Spinal cord (tissue), 10 donors: ENCODE measurements around the gene BANP. TPM values are rescaled to one million over a fixed set of nuclear protein-coding genes. Genes with fewer than 3 reads are reported as not detected.
"Not testable (repeated sequence)": the region's sequence is repeated elsewhere in the genome, so short reads cannot be mapped to it uniquely, and the experiment has no call there.

Source experiments
- DNase-seq, 6 donors: peaks; one replicate each; pipeline versions ENCODE4 v3.0.0 to v3.0.0-alpha.2; 2013 to 2015; ENCODE audit warnings: low spot score in 6 of 6, low read depth in 4 of 6
- H3K27ac ChIP-seq: one replicate; pipeline ENCODE4 v1.5.1; 2013; ENCODE audit warnings: low read depth, low read length, control low read depth
- H3K27me3 ChIP-seq: one replicate; pipeline ENCODE4 v1.6.1; 2013; ENCODE audit warnings: low read length; ENCODE audit not compliant: control insufficient read depth, insufficient read depth
- H3K36me3 ChIP-seq: one replicate; pipeline ENCODE4 v1.6.1; 2013; ENCODE audit warnings: low read length; ENCODE audit not compliant: control insufficient read depth, insufficient read depth
- H3K4me1 ChIP-seq: one replicate; pipeline ENCODE4 v1.6.1; 2013; ENCODE audit warnings: low read length; ENCODE audit not compliant: control insufficient read depth, insufficient read depth
- H3K4me3 ChIP-seq: one replicate; pipeline ENCODE4 v1.5.1; 2013; ENCODE audit warnings: low read depth, low read length, control low read depth
- H3K9me3 ChIP-seq: one replicate; pipeline ENCODE4 v1.6.1; 2013; ENCODE audit warnings: low read length; ENCODE audit not compliant: control insufficient read depth, insufficient read depth
- WGBS: methylation state at CpG from one replicate; pipeline ENCODE4 v1.1.5; 2013; ENCODE audit warnings: missing lambda C conversion rate; ENCODE audit not compliant: insufficient coverage; 5-methylcytosine and 5-hydroxymethylcytosine counted together
- polyA plus RNA-seq, 2 donors: library from polyadenylated mRNA; unstranded; fragments of 120-200 nt; gene quantifications; one replicate each; pipeline ENCODE4 v1.2.1, GENCODE V29; 2013; ENCODE audit not compliant: insufficient read length in 2 of 2
- total RNA-seq, 2 donors: library from RNA; depleted of rRNA in 1 of 2; stranded (reverse); fragments of 120-200 nt in 1 of 2; fragments of >200 nt in 1 of 2; gene quantifications; one replicate each; pipeline versions ENCODE4 v1.2.3 to v1.2.4, GENCODE V29; 2013 to 2014
- donor health status: healthy.

BANP gene
- total and polyA plus RNA-seq, 4 donors: 17.2 to 27.0 (median 20.7) TPM

DNA sequence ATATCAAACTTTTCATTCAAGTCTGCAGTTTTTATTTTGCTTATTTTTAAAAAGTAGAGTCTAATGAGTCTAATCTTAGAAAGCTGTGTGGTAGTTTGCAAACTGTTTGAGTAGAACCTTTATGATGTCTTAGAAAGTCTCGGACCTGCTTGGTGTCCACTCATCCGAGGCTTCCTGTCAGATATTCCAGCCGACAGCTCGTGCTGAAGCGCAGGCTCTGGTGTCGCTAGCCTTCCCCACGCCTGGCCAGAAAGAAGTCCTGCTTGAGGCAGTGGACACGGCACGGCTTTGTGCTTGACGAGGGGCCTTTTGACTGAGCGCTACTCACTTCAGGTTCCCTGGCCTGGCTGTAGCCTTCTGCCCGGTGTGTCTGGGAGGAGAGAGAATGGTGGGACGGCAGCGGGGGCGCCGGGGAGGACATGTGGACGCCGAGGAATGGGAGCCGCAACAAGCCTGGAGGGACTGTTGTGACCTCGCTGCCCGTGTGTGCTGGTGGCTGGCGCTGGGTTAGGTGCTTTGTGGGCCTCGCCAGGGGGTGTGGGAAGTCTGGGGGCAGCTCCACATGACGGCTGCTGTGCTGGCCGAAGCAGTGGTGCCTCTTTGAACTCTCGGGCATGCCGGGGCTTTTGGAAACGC lies 33.5 kb downstream of the BANP start:
- Histone ChIP-seq H3K9me3 (no peaks in the 10 kb centered on the region), H3K27ac (no peak overlapping the region), H3K36me3 (peaks cover 36% of the 10 kb centered on the region), H3K4me3 (no peak overlapping the region), H3K4me1 (no peaks in the 10 kb centered on the region), H3K27me3 (no peaks in the 10 kb centered on the region)
- DNase-seq: no peak
- 93% methylated on average over 26 of the region's 28 CpGs for WGBS

GRCh38 chr16:87985493-87985892 lies 34.3 kb downstream of the BANP start:
- H3K36me3 ChIP-seq: peaks cover 37% of the 10 kb centered on the region

GRCh38 chr16:87986361-87986849 lies 35.2 kb downstream of the BANP start:
- not testable (repeated sequence) for H3K4me1 ChIP-seq, H3K4me3 ChIP-seq, H3K27ac ChIP-seq, H3K9me3 ChIP-seq, DNase-seq, H3K27me3 ChIP-seq
- peaks cover 37% of the 10 kb centered on the region for H3K36me3 ChIP-seq
- WGBS: 100% methylated on average over 2 of the region's 5 CpGs

More at GRCh38 chr16:87985493-87985892, 34.3 kb downstream of the BANP start:
- not testable (repeated sequence) for DNase-seq, H3K27ac ChIP-seq, H3K9me3 ChIP-seq, H3K4me1 ChIP-seq, H3K4me3 ChIP-seq, H3K27me3 ChIP-seq
- WGBS: no CpG with 5 or more reads among the region's 5 CpGs

- not testable (repeated sequence) for H3K27me3 ChIP-seq, H3K9me3 ChIP-seq, H3K4me1 ChIP-seq, DNase-seq, H3K4me3 ChIP-seq, H3K27ac ChIP-seq
- WGBS: 82% methylated on average over 8 of the region's 9 CpGs
- peaks cover 31% of the 10 kb centered on the region for H3K36me3 ChIP-seq
These were observed 37.4 kb downstream of the BANP start for GRCh38 chr16:87988596-87988995.

GRCh38 chr16:87990254-87990653 lies 39.0 kb downstream of the BANP start:
- not testable (repeated sequence) for H3K9me3 ChIP-seq, H3K4me1 ChIP-seq, H3K4me3 ChIP-seq, DNase-seq, H3K27me3 ChIP-seq, H3K27ac ChIP-seq
- peaks cover 30% of the 10 kb centered on the region for H3K36me3 ChIP-seq
- WGBS: no CpG with 5 or more reads among the region's 4 CpGs

GRCh38 chr16:87992142-87992541 lies 40.9 kb downstream of the BANP start:
- not testable (repeated sequence) for H3K27me3 ChIP-seq, H3K4me3 ChIP-seq, H3K9me3 ChIP-seq, H3K4me1 ChIP-seq, H3K27ac ChIP-seq, DNase-seq
- no CpG with 5 or more reads among the region's 7 CpGs for WGBS
- peaks cover 35% of the 10 kb centered on the region for H3K36me3 ChIP-seq

DNA sequence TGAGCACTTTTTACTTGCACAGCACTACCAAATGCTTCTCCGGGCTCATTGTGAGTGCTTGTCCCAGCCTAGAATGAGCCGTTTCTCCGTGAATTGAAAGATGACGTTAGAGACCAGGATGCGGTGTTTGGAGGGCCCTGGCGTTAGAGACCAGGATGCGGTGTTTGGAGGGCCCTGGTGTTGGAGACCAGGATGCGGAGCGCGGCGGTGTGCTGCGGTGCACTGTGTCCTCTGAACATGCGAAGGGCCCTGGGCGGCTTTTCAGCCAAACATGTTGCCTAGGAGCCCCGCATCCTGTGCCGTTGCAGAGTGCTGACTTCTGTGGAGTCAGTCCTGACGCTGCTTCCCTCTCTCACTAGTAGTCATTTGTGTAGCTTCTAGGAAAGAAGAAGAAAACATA lies 42.7 kb downstream of the BANP start:
- no peak overlapping the region for H3K4me3 ChIP-seq
- 95% methylated on average over 13 of the region's 17 CpGs for WGBS
- H3K27me3 ChIP-seq: no peaks in the 10 kb centered on the region
- no peak for DNase-seq
- H3K27ac ChIP-seq: no peak overlapping the region
- no peaks in the 10 kb centered on the region for H3K9me3 ChIP-seq
- H3K36me3 ChIP-seq: peaks cover 32% of the 10 kb centered on the region
- H3K4me1 ChIP-seq: no peaks in the 10 kb centered on the region

DNA sequence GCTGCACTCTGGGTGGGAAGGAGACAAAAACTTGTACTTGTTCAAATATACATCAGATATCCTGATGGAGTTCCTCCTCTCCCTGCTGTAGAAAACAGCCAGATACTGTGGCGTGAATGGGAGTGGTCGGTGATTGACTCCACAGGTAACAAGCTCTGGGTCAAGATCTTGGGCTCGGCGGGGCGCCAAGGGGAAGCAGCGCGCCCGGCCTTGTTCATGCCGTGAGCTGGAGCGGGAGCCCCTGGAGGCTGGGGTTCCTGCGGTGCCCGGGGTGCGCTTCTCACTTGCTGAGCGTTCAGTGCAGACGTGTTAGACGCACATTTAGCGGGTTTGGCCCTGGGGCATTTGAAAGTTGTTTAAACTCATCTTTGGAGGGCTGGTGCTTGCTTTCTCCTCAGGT lies 44.4 kb downstream of the BANP start:
- 93% methylated on average over 17 of the region's 17 CpGs for WGBS
- DNase-seq: no peak
- no peak overlapping the region for H3K27ac ChIP-seq

GRCh38 chr16:87996962-87997880 lies 46.0 kb downstream of the BANP start:
- Histone ChIP-seq H3K36me3 (peaks cover 26% of the 10 kb centered on the region), H3K27ac (no peak overlapping the region), H3K9me3 (no peaks in the 10 kb centered on the region), H3K4me3 (no peak overlapping the region), H3K27me3 (no peaks in the 10 kb centered on the region), H3K4me1 (no peaks in the 10 kb centered on the region)
- 88% methylated on average over 7 of the region's 8 CpGs for WGBS
- no peak for DNase-seq

More for the DNA sequence above, 44.4 kb downstream of the BANP start:
- Histone ChIP-seq H3K36me3 (peaks cover 26% of the 10 kb centered on the region), H3K27me3 (no peaks in the 10 kb centered on the region), H3K4me3 (no peak overlapping the region), H3K9me3 (no peaks in the 10 kb centered on the region), H3K4me1 (no peaks in the 10 kb centered on the region)
